ENCODE results near the gene DNAJC1. TPM values are rescaled to one million over a fixed set of nuclear protein-coding genes. Genes with fewer than 3 reads are reported as not detected.

The DNAJC1 gene
- total RNA-seq, 1 experiment from 2014 or later: 12.9 TPM

DNA sequence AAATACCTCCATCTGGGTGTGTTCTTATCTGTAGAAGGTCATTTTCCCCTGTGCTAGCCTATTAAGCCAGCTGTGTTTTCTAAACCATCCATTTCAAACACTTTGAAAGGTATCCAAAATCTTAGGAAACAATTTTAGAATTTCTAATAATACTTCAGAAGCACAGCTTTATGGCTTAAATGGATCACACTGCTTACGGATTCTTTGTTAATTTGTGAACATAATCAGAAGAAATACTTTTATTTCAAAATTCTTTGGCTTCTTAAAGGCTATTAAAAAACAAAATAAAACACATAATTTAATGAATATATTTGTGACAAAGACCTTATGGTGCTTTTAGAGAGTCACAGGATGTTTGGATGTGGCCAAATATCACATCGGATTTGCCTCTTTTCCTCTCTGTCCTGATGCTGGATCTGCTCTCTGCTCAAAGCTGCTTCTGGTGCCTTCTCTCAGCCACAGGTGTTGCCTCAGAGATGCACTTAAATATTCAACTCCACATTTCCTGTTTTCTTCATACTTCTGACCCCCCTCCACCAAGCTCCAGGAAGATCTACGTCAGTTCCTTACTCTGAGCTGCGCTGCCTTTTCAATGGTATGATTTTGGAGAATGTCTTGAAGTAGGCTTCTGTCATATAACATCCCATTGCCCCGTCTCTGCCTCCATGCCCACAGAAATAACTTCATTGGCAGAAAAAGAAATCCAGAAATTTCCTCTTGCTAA lies 238.9 kb downstream of the DNAJC1 start:
- POLR2A ChIA-PET: no interaction called here
- H3K27me3 ChIP-seq (ENCODE audit: control insufficient read depth, insufficient read depth, low read length): no peaks in the 10 kb centered on the region
- no peaks in the 10 kb centered on the region for H3K36me3 ChIP-seq (ENCODE audit: control insufficient read depth, insufficient read depth, low read length)
- intact Hi-C loops (cut with micrococcal nuclease; ENCODE audit: unreplicated experiment): no loop called here
- no peaks in the 10 kb centered on the region for H3K9me3 ChIP-seq (ENCODE audit: control insufficient read depth, insufficient read depth, low read depth, low read length)
- H3K4me1 ChIP-seq (ENCODE audit: control insufficient read depth, insufficient read depth, low read length): no peaks in the 10 kb centered on the region
- CTCF ChIA-PET: no interaction called here
- no peak overlapping the region for H3K4me3 ChIP-seq (ENCODE audit: low read depth in 2 of 2, low read length in 2 of 2)
- BruUV-seq (replicated peaks): no TSS peak
- in situ Hi-C loops (cut with HindIII; ENCODE audit: low pct_unique_long_range_greater_than_20kb, low sequenced_read_pairs): no loop called here
- TF ChIP-seq SIN3A (IDR thresholded peaks at IDR 0.05; ENCODE audit: borderline replicate concordance, insufficient read depth, low read depth, low read length): no peak
- TF ChIP-seq, protein P1, sequence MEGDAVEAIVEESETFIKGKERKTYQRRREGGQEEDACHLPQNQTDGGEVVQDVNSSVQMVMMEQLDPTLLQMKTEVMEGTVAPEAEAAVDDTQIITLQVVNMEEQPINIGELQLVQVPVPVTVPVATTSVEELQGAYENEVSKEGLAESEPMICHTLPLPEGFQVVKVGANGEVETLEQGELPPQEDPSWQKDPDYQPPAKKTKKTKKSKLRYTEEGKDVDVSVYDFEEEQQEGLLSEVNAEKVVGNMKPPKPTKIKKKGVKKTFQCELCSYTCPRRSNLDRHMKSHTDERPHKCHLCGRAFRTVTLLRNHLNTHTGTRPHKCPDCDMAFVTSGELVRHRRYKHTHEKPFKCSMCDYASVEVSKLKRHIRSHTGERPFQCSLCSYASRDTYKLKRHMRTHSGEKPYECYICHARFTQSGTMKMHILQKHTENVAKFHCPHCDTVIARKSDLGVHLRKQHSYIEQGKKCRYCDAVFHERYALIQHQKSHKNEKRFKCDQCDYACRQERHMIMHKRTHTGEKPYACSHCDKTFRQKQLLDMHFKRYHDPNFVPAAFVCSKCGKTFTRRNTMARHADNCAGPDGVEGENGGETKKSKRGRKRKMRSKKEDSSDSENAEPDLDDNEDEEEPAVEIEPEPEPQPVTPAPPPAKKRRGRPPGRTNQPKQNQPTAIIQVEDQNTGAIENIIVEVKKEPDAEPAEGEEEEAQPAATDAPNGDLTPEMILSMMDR (IDR thresholded peaks at IDR 0.05): no peak
- no peak for DNase-seq (ENCODE audit: low read depth, low spot score)
- no peak for ATAC-seq
- H3K27ac ChIP-seq (ENCODE audit: low read length): no peak overlapping the region

DNA sequence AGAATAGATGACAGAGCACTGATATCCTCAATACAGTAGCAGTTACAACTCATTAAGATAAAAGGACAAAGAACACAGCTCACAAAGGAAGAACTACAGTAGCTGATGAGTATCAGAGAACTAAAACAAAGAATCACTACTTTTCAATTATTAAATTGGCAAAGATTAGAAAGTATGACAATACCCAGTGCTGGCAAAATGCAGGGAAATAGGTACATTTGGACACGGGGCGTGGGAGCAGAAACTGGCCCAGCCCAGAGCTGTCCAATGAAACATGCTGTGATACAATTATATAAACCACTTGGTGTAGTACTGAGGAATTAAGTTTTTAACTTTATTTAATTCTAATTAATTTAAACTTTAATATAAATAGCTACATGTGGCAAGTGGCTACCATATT lies 243.2 kb downstream of the DNAJC1 start:
- no peak for ATAC-seq
- DNase-seq (ENCODE audit: low read depth, low spot score): no peak

More for the DNA sequence above, 243.2 kb downstream of the DNAJC1 start:
- ChIA-PET POLR2A (no interaction called here), CTCF (no interaction called here)
- in situ Hi-C loops (cut with HindIII; ENCODE audit: low pct_unique_long_range_greater_than_20kb, low sequenced_read_pairs) (no loop called here), intact Hi-C loops (cut with micrococcal nuclease; ENCODE audit: unreplicated experiment) (no loop called here)
- Histone ChIP-seq H3K9me3 (ENCODE audit: control insufficient read depth, insufficient read depth, low read depth, low read length) (no peaks in the 10 kb centered on the region), H3K4me3 (ENCODE audit: low read depth in 2 of 2, low read length in 2 of 2) (no peak overlapping the region), H3K36me3 (ENCODE audit: control insufficient read depth, insufficient read depth, low read length) (no peaks in the 10 kb centered on the region), H3K27me3 (ENCODE audit: control insufficient read depth, insufficient read depth, low read length) (no peaks in the 10 kb centered on the region), H3K27ac (ENCODE audit: low read length) (no peak overlapping the region), H3K4me1 (ENCODE audit: control insufficient read depth, insufficient read depth, low read length) (no peaks in the 10 kb centered on the region)
- BruUV-seq (replicated peaks): no TSS peak
- TF ChIP-seq POLR2AphosphoS5 (IDR thresholded peaks at IDR 0.05; ENCODE audit: low read depth, low read length): no peak
- TF ChIP-seq TCF7L2 (IDR thresholded peaks at IDR 0.05; ENCODE audit: low read depth, low read length): no peak
- TF ChIP-seq, protein P2, sequence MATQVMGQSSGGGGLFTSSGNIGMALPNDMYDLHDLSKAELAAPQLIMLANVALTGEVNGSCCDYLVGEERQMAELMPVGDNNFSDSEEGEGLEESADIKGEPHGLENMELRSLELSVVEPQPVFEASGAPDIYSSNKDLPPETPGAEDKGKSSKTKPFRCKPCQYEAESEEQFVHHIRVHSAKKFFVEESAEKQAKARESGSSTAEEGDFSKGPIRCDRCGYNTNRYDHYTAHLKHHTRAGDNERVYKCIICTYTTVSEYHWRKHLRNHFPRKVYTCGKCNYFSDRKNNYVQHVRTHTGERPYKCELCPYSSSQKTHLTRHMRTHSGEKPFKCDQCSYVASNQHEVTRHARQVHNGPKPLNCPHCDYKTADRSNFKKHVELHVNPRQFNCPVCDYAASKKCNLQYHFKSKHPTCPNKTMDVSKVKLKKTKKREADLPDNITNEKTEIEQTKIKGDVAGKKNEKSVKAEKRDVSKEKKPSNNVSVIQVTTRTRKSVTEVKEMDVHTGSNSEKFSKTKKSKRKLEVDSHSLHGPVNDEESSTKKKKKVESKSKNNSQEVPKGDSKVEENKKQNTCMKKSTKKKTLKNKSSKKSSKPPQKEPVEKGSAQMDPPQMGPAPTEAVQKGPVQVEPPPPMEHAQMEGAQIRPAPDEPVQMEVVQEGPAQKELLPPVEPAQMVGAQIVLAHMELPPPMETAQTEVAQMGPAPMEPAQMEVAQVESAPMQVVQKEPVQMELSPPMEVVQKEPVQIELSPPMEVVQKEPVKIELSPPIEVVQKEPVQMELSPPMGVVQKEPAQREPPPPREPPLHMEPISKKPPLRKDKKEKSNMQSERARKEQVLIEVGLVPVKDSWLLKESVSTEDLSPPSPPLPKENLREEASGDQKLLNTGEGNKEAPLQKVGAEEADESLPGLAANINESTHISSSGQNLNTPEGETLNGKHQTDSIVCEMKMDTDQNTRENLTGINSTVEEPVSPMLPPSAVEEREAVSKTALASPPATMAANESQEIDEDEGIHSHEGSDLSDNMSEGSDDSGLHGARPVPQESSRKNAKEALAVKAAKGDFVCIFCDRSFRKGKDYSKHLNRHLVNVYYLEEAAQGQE (IDR thresholded peaks at IDR 0.05; ENCODE audit: insufficient read depth in 1 of 2, low read depth in 2 of 2, low read length in 1 of 2): no peak
- TF ChIP-seq SIN3A (IDR thresholded peaks at IDR 0.05; ENCODE audit: borderline replicate concordance, insufficient read depth, low read depth, low read length): no peak
- TF ChIP-seq, protein P1 (IDR thresholded peaks at IDR 0.05): no peak

All from Panc1 (cell line).